T1000 (cell line): ENCODE results near the gene MEDAG.
"Not testable (repeated sequence)": the region's sequence is repeated elsewhere in the genome, so short reads cannot be mapped to it uniquely, and the experiment has no call there.

Experiments
- DNase-seq: peaks from one replicate; lab custom pipeline; 2025; ENCODE audit warnings: mixed read lengths; lab: John Stamatoyannopoulos, UW

Gene MEDAG

DNA sequence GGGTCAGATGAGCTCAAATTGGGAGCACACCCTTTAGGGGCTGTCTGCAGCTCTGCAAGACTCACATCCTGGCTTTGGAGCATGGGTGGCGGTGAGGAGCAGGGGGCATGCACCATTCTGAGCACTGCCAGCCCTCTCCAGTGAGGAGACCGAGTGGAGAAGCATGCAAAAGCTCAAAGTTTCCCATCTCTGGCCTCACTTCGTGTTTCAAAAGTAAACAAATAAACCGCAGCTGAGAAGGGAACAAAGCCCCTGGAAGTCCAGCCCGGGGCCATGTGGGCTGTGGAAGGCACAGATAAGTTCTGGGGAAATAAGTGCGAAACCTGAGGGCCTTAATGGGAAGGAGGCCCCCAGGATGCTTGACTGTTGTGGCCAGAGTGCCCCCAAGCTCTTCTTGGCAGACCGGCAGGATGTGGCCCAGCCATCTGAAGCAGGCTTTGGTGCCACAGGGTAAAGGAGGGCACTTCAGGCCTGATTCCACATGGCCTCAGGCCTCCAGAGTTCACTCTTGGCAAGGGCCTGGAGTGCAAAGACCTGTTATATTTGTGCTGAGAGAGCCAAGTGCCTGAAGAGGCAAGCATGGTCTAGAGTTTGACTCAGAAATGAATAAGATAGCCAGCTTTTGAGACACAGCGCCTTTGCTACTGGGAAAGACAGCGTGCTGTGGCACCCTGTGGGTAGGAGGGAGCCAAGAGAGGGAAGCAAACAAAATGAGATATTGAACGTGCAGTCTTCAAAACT is 1.2 kb downstream of the MEDAG start:
- DNase-seq = peak; percentile 24

DNA sequence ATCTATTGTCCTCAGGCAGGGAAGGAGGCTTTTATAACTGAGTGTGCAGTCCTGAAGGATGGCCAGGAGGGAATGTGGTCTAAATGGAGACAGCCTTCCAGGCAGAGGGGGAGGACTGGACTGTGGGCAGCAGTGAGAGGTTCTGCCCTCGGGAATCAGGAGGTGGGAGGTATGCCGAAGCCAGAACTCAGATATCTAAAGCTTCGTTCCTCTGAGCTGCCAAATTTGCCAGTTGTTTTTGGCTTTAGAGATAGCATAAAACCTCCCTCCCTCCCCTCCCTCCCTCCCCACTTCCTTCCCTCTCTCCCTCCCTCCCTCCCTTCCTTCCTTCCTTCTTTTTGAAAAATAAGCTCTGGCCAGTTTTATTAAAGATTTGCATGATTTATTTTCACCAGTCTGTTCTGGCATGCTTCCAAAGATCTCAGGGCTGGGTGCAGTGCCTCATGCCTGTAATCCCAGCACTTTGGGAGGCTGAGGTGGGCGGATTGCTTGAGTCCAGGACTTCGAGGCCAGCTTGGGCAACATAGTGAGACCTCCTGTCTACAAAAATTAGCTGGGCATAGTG is 2.4 kb downstream of the MEDAG start:
- DNase-seq = no peak

DNA sequence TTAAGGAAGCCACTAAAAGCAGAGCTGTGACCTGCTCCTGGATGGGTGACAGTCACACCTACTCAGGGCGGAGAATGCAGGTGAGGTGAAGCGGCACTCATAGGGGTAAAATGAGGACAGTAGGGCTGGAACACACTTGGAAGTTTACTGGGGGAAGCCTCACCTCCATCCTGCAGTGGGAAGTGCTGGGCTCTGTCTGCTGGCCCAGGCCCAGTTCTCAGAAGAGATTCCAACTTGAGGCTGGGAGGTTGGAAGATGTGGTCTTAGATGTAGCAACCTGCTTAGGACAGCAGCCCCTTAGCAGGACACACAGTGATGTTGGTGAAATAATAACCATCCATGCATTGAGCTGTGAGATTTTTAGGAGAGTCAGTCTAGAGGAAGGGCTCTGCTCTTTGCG is 4.6 kb downstream of the MEDAG start:
- DNase-seq = no peak

- DNase-seq = no peak
Measured at GRCh38 chr13:30915691-30916541, 9.8 kb downstream of the MEDAG start.

GRCh38 chr13:30916991-30917390 is 10.9 kb downstream of the MEDAG start:
- DNase-seq = no peak

DNA sequence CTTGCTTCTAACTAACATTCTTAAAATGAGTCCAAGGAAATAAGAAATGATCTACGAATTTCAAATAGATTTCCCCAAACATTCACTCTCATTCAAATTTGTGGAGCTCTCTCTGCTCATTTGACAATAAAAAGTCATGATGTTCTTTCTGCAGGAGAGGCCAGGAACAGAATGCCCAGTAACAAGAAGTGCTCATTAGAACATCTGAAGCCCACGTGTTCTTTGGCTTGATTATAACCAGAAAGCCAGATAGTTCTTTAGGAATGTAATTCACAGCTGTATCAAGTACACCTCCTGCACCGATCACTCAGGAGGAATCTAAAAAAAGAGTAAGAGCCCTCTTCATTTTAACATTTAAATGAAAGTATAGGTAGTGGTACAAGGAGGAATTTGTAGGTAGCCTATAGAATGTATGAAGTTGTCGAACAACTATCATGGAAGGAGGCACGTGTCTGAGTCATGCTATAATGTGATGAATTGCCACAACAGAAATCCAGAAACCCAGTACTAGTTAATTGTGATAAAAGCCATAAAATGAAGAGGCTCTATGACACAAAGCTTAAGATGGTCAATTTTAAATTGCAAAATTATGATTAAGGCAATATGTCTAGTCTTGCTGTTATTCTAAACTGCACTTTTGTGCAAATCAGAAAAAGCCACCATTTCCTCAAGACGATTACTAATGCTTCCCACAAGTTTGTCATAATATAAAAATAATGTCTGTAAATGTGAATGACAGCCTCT is 12.8 kb downstream of the MEDAG start:
- DNase-seq = no peak

- DNase-seq = no peak
Measured at GRCh38 chr13:30920162-30920909, 14.3 kb downstream of the MEDAG start.

DNA sequence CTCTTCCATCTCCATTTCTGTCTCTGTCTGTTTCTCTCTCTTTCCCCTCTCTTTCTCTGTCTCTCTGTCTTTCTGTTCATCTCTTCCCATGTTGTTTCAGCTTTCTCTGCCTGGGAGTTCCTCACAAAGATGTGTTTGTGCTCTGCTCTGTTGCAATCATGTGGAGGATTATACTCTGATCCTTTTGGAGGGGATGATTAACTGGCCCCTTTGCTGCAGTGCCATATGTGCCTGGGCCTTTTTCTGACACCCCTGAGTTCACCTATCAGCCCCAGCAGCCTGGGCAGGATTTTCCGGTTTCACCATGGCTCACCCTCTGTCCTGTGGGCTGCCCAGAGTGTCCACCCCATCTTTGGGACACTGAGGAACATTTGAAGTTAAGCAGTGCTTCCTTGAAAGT is 17.3 kb downstream of the MEDAG start:
- no peak for DNase-seq

- DNase-seq = no peak
Measured at GRCh38 chr13:30924721-30925120, 18.6 kb downstream of the MEDAG start.

DNA sequence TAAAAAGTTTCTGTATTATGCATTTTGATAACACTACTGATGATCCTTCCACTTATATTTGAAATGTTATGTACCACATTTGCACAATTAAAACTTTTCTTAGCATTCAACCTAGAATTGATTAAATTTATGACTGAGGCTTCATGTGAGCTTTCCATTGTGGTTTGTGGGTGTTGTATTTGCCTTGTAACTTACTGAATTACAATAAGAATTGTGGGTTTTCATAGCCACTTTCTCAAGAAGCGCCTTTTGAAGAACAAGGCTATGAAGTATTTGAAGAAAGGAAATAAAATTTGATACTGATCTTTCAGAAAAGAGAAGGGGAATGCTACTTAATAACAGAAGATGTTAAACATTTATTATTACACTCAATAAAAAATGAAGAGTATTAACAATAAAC is 19.4 kb downstream of the MEDAG start:
- no peak for DNase-seq

DNA sequence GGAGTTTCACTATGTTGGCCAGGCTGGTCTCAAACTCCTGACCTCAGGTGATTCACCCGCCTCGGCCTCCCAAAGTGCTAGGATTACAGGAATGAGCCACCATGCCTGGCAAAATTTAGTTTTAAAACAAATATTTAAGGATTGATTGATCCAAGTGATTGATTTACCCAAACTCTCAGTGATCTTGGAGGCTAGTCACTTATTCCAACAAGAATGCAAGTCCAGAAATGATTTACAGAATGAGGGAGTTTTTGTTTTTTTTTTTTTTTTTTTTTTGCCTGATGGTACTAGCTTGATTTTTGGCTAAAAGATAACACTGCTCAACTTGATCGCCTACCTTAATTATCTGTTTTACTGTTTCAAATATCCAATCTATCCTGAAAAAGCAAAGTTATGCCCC is 20.7 kb downstream of the MEDAG start:
- no peak for DNase-seq

GRCh38 chr13:30927188-30927587 is 21.1 kb downstream of the MEDAG start:
- DNase-seq = not testable (repeated sequence)

GRCh38 chr13:30927595-30927994 is 21.5 kb downstream of the MEDAG start:
- no peak for DNase-seq

- DNase-seq = no peak
Measured at GRCh38 chr13:30928978-30929377, 22.9 kb downstream of the MEDAG start.

DNA sequence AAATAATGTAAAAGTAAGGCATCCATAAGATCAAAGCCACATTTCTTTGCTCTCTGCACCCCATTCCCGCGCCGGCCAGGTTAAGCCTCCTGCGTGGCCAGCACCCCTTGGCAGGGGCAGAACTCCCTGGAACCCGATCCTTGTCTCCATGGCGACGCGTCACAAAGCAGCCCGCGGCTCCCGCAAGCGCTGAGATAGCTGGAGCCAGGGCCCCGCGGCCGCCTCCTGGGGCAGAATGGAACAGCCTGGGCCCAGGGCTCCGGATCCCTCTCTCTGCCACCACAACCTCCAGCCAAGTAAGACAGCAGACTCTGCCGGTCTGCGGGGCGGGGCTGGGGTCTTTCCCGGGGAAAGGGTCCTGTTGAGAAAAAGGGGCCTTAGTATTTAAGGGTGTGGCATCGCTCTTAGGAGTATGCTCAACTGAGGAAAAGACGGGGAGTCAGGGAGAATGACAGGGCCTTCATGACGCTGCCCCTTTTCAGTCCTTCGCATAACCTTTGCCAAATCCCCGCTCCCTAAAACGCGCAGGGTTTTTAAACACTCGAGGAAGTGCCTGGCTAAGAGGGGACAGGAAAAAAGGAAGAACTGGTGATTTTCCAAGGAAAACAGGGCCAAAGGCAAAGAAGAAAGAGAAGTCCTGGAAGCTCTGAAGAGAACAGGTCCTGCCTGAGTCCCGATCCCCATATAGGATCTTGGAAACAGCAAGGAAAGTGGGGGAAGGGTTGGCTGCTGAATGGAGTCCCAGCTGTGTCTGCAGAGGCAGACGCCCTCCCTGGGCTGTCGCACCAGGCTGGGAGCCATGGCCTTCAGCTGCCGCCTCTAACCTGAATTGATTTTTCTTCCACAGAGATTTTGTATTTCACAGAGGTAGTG is 26.6 kb downstream of the MEDAG start, which contains the start of gene TEX26:
TEX26 (plus strand) TSS at position 176 of the 873 bp plus-strand sequence; CDS start at position 236, 60 bp downstream.
- DNase-seq = no peak

DNA sequence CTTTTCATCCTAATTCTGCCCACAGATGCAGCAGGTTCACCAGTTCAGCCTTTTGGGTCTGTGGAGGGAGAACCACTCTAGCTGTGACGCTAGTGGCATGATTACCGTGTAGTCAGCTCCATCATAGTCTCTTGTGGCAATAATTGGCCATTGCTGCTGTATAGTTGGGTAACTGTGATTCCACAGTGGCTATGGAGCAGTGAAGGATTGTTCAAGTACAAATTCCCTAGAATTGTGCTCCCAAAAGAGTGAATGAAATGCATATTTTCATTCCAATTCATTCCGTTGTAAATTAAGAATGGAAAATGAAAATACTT is 27.2 kb downstream of the MEDAG start:
- DNase-seq = no peak

DNA sequence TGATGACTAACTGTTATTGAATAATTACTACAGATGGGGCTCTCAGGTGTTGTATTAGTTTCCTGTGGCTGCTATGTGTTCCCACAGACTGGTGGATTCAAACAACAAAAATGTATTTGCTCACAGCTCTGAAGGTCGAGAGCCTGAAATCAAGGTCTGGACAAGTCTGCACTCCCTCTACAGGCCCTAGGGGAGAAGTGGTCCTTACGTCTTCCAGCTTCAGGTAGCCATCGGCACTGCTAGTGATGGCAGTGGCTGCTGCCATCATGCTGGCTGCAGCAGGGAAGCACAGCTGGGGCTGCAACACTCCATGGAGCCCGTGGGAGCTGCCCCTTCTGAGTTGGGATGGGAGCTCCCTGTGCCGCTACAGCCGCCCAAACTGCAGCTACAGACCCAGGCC is 28.3 kb downstream of the MEDAG start:
- no peak for DNase-seq

DNA sequence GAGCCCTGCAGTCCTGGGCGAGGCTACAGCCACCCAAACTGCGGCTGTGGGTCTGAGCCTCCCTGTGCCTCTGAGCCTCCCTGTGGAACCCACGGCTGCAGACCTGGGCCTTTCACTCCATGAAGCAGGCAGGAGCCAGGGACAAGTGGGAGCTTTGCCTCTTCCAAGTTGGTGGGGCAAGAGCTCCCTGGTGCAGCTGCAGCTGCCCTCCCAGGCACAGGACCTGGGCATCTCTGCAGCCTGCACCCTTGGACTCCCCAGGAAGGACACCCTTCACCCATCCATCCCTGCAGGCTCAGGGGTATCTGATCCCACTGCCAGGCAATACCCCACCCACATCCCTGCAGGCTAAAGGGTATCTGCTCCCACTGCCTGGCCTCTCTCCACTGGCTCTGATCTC is 28.7 kb downstream of the MEDAG start:
- no peak for DNase-seq

- DNase-seq = no peak
Measured at GRCh38 chr13:30936971-30937370, 30.9 kb downstream of the MEDAG start.

DNA sequence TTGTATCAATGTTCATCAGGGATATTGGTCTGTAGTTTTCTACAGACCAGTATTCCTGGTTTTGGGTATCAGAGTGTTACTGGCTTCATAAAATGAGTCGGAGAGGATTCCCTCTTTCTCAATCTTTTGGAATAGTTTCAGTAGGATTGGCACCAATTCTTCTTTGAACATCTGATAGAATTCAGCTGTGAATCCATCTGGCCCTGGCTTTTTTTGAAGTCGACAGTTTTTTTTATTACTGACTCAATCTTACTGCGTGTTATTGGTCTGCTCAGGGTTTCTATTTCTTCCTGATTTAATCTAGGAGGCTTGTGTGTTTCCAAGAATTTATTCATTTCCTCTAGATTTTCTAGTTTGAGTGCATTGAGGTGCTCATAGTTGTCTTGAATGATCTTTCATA is 37.8 kb downstream of the MEDAG start:
- DNase-seq = no peak
